Hepatocyte (in vitro differentiated cells): Measurements from ENCODE around the gene TUBE1.

Experiments
- CTCF ChIP-seq: fragments of 200-600 bp; sonication (generic); IDR thresholded peaks from 2 replicates; pipeline ENCODE4 v1.5.1; 2016; ENCODE audit warnings: antibody characterized with exemption, mild to moderate bottlenecking; ENCODE audit not compliant: poor library complexity
- EZH2 ChIP-seq: fragments of 200-600 bp; sonication (generic); IDR thresholded peaks from 2 replicates; pipeline ENCODE4 v1.6.1; 2016; ENCODE audit warnings: antibody characterized with exemption, mild to moderate bottlenecking, borderline replicate concordance
- EZH2phosphoT487 ChIP-seq: fragments of 200-600 bp; sonication (generic); IDR thresholded peaks from one replicate; pipeline ENCODE4 v1.6.1; 2018; ENCODE audit warnings: antibody characterized with exemption, mild to moderate bottlenecking, low read depth, moderate library complexity; ENCODE audit not compliant: unreplicated experiment, severe bottlenecking

DNA sequence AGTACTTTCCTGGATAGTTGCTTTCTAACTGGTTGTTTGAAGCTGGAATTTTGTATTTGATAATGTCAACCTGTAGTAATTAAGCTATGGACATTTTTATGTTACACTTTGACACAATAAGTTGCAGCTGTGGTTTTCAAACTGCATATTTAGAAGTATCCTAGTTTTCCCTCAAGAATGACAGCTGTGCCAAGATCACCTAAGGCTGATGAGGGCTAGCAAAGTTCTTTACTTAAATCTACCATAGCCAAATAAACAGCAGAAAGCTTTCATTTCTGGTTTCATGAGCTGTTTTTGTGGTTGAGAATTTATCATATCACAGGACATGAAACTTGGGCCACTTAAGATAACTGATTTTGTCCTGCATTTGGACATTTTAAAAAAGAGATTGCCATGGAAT lies 30.8 kb upstream of the TUBE1 start:
- TF ChIP-seq CTCF (no peak), EZH2 (no peak), EZH2phosphoT487 (no peak)
